Psoas muscle (tissue), 8 donors: ENCODE measurements around the gene LAMA5. TPM values are rescaled to one million over a fixed set of nuclear protein-coding genes. Genes with fewer than 3 reads are reported as not detected.

ENCODE experiments used
- ATAC-seq, 4 donors: fragments of 200-7000 bp; cut with Tn5 transposase; one replicate each; pipeline ENCODE4 v1.9.1; 2020; ENCODE audit warnings: moderate library complexity in 3 of 4, mild to moderate bottlenecking in 2 of 4
- DNase-seq, 2 donors: peaks; one replicate each; pipeline ENCODE4 v3.0.0-alpha.2; 2020
- H3K27ac ChIP-seq: fragments of 200-600 bp; one replicate; pipeline ENCODE4 v1.8.0; 2022
- H3K27me3 ChIP-seq, 3 donors: fragments of 200-600 bp in 1 of 3; one replicate each; pipeline versions ENCODE4 v1.6.1 to v1.8.0; 2013 to 2022; ENCODE audit warnings: low read length in 2 of 3, mild to moderate bottlenecking in 2 of 3, moderate library complexity in 1 of 3; ENCODE audit not compliant: insufficient read depth in 3 of 3
- H3K36me3 ChIP-seq, 2 donors: fragments of 200-600 bp in 1 of 2; one replicate each; pipeline versions ENCODE4 v1.6.1 to v1.8.0; 2013 to 2022; ENCODE audit warnings: low read depth in 1 of 2, mild to moderate bottlenecking in 1 of 2, moderate library complexity in 1 of 2; ENCODE audit not compliant: insufficient read depth in 1 of 2
- H3K4me1 ChIP-seq: fragments of 200-600 bp; one replicate; pipeline ENCODE4 v1.8.0; 2022
- H3K4me3 ChIP-seq: fragments of 200-600 bp; one replicate; pipeline ENCODE4 v1.8.0; 2022; ENCODE audit warnings: mild to moderate bottlenecking
- H3K9me3 ChIP-seq: fragments of 200-600 bp; one replicate; pipeline ENCODE4 v1.8.0; 2022
- WGBS, 3 donors: extraction: QIAGEN DNeasy Blood & Tissue Kit; methylation state at CpG; one replicate each; pipeline versions ENCODE4 v1.1.6 to v1.1.7; 2013; 5-methylcytosine and 5-hydroxymethylcytosine counted together
- intact Hi-C, 2 donors: fragments of 100-400 bp; cut with DNase I; formaldehyde crosslinking; loops; one replicate each; pipeline versions ENCODE4 v1.11.0 to v1.14.2; 2022
- polyA plus RNA-seq, 3 donors: library from polyadenylated mRNA; stranded (reverse); fragments of 200-250 nt; gene quantifications; one replicate each; pipeline ENCODE4 v1.2.3, GENCODE V29; 2013
- total RNA-seq, 4 donors: library from RNA; stranded (reverse); fragmentation: NEBNext Ultra II Directional in 2 of 4; extraction: Animal tissue kit (Norgen Biotek cat#: 25700) in 2 of 4; gene quantifications; one replicate each; pipeline versions ENCODE4 v1.2.1 to v1.2.4, GENCODE V29; 2021 to 2023
- TF ChIP-seq, protein P1 (sequence below): fragments of 200-600 bp; IDR thresholded peaks from one replicate; pipeline ENCODE4 v1.8.0; 2022; ENCODE audit warnings: antibody characterized with exemption
- donor health status: healthy with polysubstance abuse.
- donor health status: DM: no; HTN: no; CAD: no; lungs with moderate emphysema.
- donor health status: Bipolar disorder and iron deficiency.
- donor health status: healthy.
- donor health status: DM: yes; HTN: yes; CAD: no.
- donor health status: DM: no; HTN: no; CAD: no.
- donor health status: DM: no; HTN: no; CAD: no.
- donor health status: DM: yes; HTN: yes; CAD: no.

Gene LAMA5
- total and polyA plus RNA-seq, 7 donors, result 14.4 to 74.6 (median 34.2) TPM

- peak overlapping the region; percentile 95 for H3K27ac ChIP-seq
- H3K27me3 ChIP-seq, result no peaks in the 10 kb centered on the region
- no peaks in the 10 kb centered on the region for H3K9me3 ChIP-seq
- peaks cover 23% of the 10 kb centered on the region for H3K4me1 ChIP-seq
- H3K4me3 ChIP-seq, result no peak overlapping the region
- TF ChIP-seq, protein P1, sequence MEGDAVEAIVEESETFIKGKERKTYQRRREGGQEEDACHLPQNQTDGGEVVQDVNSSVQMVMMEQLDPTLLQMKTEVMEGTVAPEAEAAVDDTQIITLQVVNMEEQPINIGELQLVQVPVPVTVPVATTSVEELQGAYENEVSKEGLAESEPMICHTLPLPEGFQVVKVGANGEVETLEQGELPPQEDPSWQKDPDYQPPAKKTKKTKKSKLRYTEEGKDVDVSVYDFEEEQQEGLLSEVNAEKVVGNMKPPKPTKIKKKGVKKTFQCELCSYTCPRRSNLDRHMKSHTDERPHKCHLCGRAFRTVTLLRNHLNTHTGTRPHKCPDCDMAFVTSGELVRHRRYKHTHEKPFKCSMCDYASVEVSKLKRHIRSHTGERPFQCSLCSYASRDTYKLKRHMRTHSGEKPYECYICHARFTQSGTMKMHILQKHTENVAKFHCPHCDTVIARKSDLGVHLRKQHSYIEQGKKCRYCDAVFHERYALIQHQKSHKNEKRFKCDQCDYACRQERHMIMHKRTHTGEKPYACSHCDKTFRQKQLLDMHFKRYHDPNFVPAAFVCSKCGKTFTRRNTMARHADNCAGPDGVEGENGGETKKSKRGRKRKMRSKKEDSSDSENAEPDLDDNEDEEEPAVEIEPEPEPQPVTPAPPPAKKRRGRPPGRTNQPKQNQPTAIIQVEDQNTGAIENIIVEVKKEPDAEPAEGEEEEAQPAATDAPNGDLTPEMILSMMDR, result no peak
- DNase-seq, result no peak
- peaks cover 0 to 56% of the 10 kb centered on the region in 2 donors for H3K36me3 ChIP-seq
- no peak for ATAC-seq
- intact Hi-C loops, result no loop called here
- 85 to 88% (median 87%) methylated on average over 14 of the region's 14 CpGs for WGBS, 3 donors
Observed at GRCh38 chr20:62269378-62269777, 97.7 kb downstream of the LAMA5 start.

DNA sequence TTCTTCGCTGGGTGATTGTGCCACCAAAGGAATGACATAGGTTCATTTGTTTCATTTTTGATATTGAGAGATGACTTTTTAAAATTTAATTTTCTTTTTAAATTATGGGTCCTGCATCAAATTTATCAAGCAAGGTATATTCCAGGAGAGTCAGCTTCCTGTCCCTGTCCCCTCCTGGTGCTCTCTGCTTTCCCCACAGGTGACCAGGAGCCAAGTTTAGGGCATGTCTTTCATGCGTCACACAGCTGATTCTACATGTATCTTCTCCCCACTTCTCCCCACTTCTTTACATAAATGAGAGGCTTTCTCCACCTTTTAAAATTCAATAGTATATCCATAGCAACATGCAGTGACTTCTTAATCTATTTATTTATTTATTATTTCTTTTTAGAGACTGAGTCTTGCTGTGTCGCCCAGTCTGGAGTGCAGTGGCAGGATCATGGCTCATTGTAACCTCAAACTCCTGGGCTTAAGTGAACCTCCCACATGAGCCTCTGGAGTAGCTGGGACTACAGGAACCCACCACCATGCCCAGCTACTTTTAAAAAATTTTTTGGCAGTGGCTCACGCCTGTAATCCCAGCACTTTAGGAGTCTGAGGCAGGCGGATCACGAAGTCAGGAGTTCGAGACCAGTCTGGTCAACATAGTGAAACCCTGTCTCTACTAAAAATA is 98.7 kb downstream of the LAMA5 start:
- Histone ChIP-seq H3K27me3 (no peaks in the 10 kb centered on the region), H3K4me1 (peaks cover 23% of the 10 kb centered on the region), H3K27ac (peak overlapping the region; percentile 95), H3K9me3 (no peaks in the 10 kb centered on the region), H3K36me3 (peaks cover 0 to 56% of the 10 kb centered on the region in 2 donors), H3K4me3 (no peak overlapping the region)
- 56 to 81% (median 59%) methylated on average over 7 of the region's 7 CpGs for WGBS, 3 donors
- ATAC-seq (peak; percentile 56 to 70 (median 62)), DNase-seq (no peak)
- intact Hi-C loops, result no loop called here
- TF ChIP-seq, protein P1, result no peak

GRCh38 chr20:62267543-62267942 is 99.6 kb downstream of the LAMA5 start:
- H3K4me3 ChIP-seq, result no peak overlapping the region
- ATAC-seq, result peak; percentile 94 to 96 (median 96)
- H3K9me3 ChIP-seq, result no peaks in the 10 kb centered on the region
- 35 to 54% (median 44%) methylated on average over 10 of the region's 10 CpGs for WGBS, 3 donors
- TF ChIP-seq, protein P1, result no peak
- DNase-seq, result peak; percentile 67 to 89
- H3K4me1 ChIP-seq, result peaks cover 23% of the 10 kb centered on the region
- peaks cover 0 to 56% of the 10 kb centered on the region in 2 donors for H3K36me3 ChIP-seq
- intact Hi-C loops, result no loop called here
- H3K27ac ChIP-seq, result peak overlapping the region; percentile 95
- H3K27me3 ChIP-seq, result no peaks in the 10 kb centered on the region

DNA sequence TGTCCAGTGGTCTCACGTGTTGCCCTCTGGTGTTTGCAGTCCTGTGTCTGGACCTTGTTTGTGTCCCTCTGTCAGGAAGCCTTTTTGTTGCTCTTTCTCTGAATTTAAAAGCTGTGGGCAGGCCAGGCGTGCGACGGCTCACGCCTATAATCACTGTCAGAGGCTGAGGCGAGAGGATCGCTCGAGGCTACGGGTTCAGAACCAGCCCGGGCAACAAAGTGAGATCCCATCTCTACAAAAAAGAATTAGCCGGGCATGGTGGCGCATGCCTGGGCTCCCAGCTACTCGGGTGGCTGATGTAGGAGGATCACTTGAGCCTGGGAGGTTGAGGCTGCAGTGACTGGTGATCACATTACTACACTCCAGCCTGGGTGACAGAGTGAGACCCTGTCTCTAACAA is 100.3 kb downstream of the LAMA5 start:
- ATAC-seq (peak in 2 of 4 donors; percentile 0 to 5), DNase-seq (no peak)
- Histone ChIP-seq H3K4me3 (no peak overlapping the region), H3K27ac (peak overlapping the region; percentile 95), H3K9me3 (no peaks in the 10 kb centered on the region), H3K36me3 (peaks cover 0 to 56% of the 10 kb centered on the region in 2 donors), H3K4me1 (peaks cover 23% of the 10 kb centered on the region), H3K27me3 (no peaks in the 10 kb centered on the region)
- WGBS, 3 donors, result 90 to 95% (median 92%) methylated on average over 13 of the region's 13 CpGs
- intact Hi-C loops, result no loop called here
- TF ChIP-seq, protein P1, result no peak

DNA sequence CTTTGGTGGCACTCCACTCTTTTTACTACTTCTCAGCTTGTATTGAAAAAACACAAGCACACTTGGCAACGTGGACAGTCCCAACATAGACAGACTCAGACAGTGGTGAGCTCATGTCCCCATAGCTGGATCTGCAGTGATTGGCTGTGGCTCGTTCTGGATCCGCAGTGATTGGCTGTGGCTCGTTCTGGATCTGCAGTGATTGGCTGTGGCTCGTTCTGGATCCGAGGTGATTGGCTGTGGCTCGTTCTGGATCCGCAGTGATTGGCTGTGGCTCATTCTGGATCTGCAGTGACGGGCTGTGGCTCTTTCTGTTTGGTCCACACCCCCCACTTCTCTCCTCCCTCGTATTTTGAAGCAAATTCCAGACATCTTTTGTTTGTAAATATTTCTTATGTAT is 100.8 kb downstream of the LAMA5 start:
- TF ChIP-seq, protein P1, result no peak
- H3K9me3 ChIP-seq, result no peaks in the 10 kb centered on the region
- no peaks in the 10 kb centered on the region for H3K27me3 ChIP-seq
- no peak for ATAC-seq
- intact Hi-C loops, result no loop called here
- no peak overlapping the region for H3K4me3 ChIP-seq
- H3K4me1 ChIP-seq, result peaks cover 23% of the 10 kb centered on the region
- DNase-seq, result no peak
- H3K27ac ChIP-seq, result peak overlapping the region; percentile 95
- H3K36me3 ChIP-seq, result peaks cover 0 to 56% of the 10 kb centered on the region in 2 donors
- 92 to 96% (median 95%) methylated on average over 10 of the region's 10 CpGs for WGBS, 3 donors
